ENCODE measurements around the gene PCDHGC5. TPM values are rescaled to one million over a fixed set of nuclear protein-coding genes. Genes with fewer than 3 reads are reported as not detected.

PCDHGC5 gene
- total and polyA plus RNA-seq, 2 donors (not counting 1 experiment from before 2014, with no cell fraction given): 0.10 to 0.67 TPM

DNA sequence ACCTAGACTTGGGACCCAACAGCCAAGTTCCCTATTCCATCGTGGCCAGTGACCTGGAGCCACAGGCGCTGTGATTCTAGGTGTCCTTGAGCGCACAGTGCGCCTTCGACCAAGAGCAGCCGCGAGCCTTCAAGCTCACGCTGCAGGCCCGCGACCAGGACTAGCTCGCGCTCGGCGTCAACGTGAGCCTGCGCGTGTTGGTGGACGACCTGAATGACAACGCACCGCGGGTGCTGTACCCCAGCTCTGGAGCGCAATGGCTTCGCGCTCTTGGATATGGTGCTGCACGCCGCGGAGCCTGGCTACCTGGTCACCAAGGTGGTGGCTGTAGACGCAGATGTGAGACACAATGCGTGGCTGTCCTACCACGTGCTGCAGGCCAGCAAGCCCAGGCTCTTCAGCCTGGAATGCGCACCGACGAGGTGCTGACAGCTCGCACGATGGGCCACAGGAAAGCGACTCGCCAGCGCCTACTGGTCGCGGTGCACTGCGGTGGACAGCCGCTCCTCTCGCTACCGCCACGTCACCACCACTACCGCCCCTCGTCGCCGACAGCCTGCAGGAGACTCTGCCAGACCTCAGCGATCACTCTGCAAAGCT lies 47.2 kb upstream of the PCDHGC5 start:
- Histone ChIP-seq H2AFZ (ENCODE audit: insufficient read depth, low read depth, low read length, poor library complexity, severe bottlenecking) (no peak overlapping the region), H3K36me3 (replicated peaks in 1 of 2; ENCODE audit: control extremely low read depth in 1 of 2, control insufficient read depth in 1 of 2, extremely low read depth in 1 of 2, insufficient read depth in 2 of 2, low read length in 1 of 2) (no peaks in the 10 kb centered on the region), H3K27me3 (replicated peaks in 1 of 4; ENCODE audit: control extremely low read depth in 1 of 4, control insufficient read depth in 3 of 4, insufficient read depth in 4 of 4, low read length in 3 of 4) (peaks cover 0 to 6% (median 0%) of the 10 kb centered on the region in 4 experiments), H3K4me1 (ENCODE audit: control insufficient read depth in 2 of 2, insufficient read depth in 2 of 2, low read length in 2 of 2) (no peaks in the 10 kb centered on the region), H3K4me3 (ENCODE audit: control extremely low read depth in 1 of 5, extremely low read depth in 1 of 5, insufficient read depth in 1 of 5, low read depth in 2 of 5, low read length in 4 of 5) (no peak overlapping the region), H3K9me3 (ENCODE audit: control extremely low read depth in 1 of 3, control insufficient read depth in 2 of 3, insufficient read depth in 1 of 3, low read length in 2 of 3) (peaks cover 0 to 14% (median 0%) of the 10 kb centered on the region in 3 donors), H3K4me2 (replicated peaks; ENCODE audit: low read depth, low read length, poor library complexity, severe bottlenecking) (no peak overlapping the region), H3K79me2 (ENCODE audit: control insufficient read depth, insufficient read depth, low read length) (no peaks in the 10 kb centered on the region), H3K27ac (ENCODE audit: low read length in 2 of 2) (no peak overlapping the region), H4K20me1 (ENCODE audit: control insufficient read depth, insufficient read depth, low read length, poor library complexity, severe bottlenecking) (no peaks in the 10 kb centered on the region), H3K9ac (ENCODE audit: low read length) (no peak overlapping the region)
- intact Hi-C loops (cut with micrococcal nuclease): no loop called here
- no peak for DNase-seq
- TF ChIP-seq CTCF (IDR thresholded peaks at IDR 0.05) (no peak), EZH2 (IDR thresholded peaks at IDR 0.05; ENCODE audit: borderline replicate concordance, insufficient read depth, low read depth, low read length, poor library complexity, severe bottlenecking) (no peak)
- ChIA-PET POLR2A (no interaction called here), CTCF (no interaction called here)
- 75% methylated on average over 50 of the region's 50 CpGs for WGBS (ENCODE audit: insufficient coverage)
- Mint-ChIP-seq H3K27me3 (peaks cover 3% of the 10 kb centered on the region), H3K4me3 (no peak overlapping the region), H3K4me1 (peaks cover 3% of the 10 kb centered on the region), H3K9me3 (ENCODE audit: insufficient read depth) (peaks cover 3% of the 10 kb centered on the region), H3K27ac (no peak overlapping the region)
- no peak for ATAC-seq (ENCODE audit: low read depth)

- Histone ChIP-seq H4K20me1 (ENCODE audit: control insufficient read depth, insufficient read depth, low read length, poor library complexity, severe bottlenecking) (no peaks in the 10 kb centered on the region), H3K4me1 (ENCODE audit: control insufficient read depth in 2 of 2, insufficient read depth in 2 of 2, low read length in 2 of 2) (no peaks in the 10 kb centered on the region), H3K4me3 (ENCODE audit: control extremely low read depth in 1 of 5, extremely low read depth in 1 of 5, insufficient read depth in 1 of 5, low read depth in 2 of 5, low read length in 4 of 5) (no peak overlapping the region), H3K79me2 (ENCODE audit: control insufficient read depth, insufficient read depth, low read length) (no peaks in the 10 kb centered on the region), H3K27me3 (replicated peaks in 1 of 4; ENCODE audit: control extremely low read depth in 1 of 4, control insufficient read depth in 3 of 4, insufficient read depth in 4 of 4, low read length in 3 of 4) (peaks cover 0 to 2% (median 0%) of the 10 kb centered on the region in 4 experiments), H2AFZ (ENCODE audit: insufficient read depth, low read depth, low read length, poor library complexity, severe bottlenecking) (no peak overlapping the region), H3K9me3 (ENCODE audit: control extremely low read depth in 1 of 3, control insufficient read depth in 2 of 3, insufficient read depth in 1 of 3, low read length in 2 of 3) (no peaks in the 10 kb centered on the region), H3K36me3 (replicated peaks in 1 of 2; ENCODE audit: control extremely low read depth in 1 of 2, control insufficient read depth in 1 of 2, extremely low read depth in 1 of 2, insufficient read depth in 2 of 2, low read length in 1 of 2) (no peaks in the 10 kb centered on the region), H3K27ac (ENCODE audit: low read length in 2 of 2) (no peak overlapping the region), H3K4me2 (replicated peaks; ENCODE audit: low read depth, low read length, poor library complexity, severe bottlenecking) (no peak overlapping the region), H3K9ac (ENCODE audit: low read length) (no peak overlapping the region)
- ChIA-PET POLR2A (interaction anchor here (0.7 kb wide), 1 partner anchor 69 kb away, joined by 4 read pairs; no protein-coding TSS in a partner anchor), CTCF (interaction anchor here (1.3 to 1.7 kb wide), 3 partner anchors 11 to 59 kb away, joined by 3 to 7 read pairs (median 3); partner anchors contain the start of gene PCDHGC3)
- ATAC-seq (ENCODE audit: low read depth) (no peak), DNase-seq (no peak)
- Mint-ChIP-seq H3K4me3 (no peak overlapping the region), H3K27ac (no peak overlapping the region), H3K4me1 (no peaks in the 10 kb centered on the region), H3K27me3 (peaks cover 12% of the 10 kb centered on the region), H3K9me3 (ENCODE audit: insufficient read depth) (peaks cover 7% of the 10 kb centered on the region)
- intact Hi-C loops (cut with micrococcal nuclease): no loop called here
- 100% methylated on average over 1 of the region's 3 CpGs for WGBS (ENCODE audit: insufficient coverage)
- TF ChIP-seq CTCF (IDR thresholded peaks at IDR 0.05): no peak
These were observed 23.5 kb upstream of the PCDHGC5 start for GRCh38 chr5:141465351-141465750.
